UCSD-AML1 (cell line): ENCODE measurements around the gene DNAH3.
"Not testable (repeated sequence)": the region's sequence is repeated elsewhere in the genome, so short reads cannot be mapped to it uniquely, and the experiment has no call there.

Experiments
- DNase-seq: peaks from one replicate; lab custom pipeline; 2025; ENCODE audit not compliant: unreplicated experiment; lab: John Stamatoyannopoulos, UW

DNAH3 gene

DNA sequence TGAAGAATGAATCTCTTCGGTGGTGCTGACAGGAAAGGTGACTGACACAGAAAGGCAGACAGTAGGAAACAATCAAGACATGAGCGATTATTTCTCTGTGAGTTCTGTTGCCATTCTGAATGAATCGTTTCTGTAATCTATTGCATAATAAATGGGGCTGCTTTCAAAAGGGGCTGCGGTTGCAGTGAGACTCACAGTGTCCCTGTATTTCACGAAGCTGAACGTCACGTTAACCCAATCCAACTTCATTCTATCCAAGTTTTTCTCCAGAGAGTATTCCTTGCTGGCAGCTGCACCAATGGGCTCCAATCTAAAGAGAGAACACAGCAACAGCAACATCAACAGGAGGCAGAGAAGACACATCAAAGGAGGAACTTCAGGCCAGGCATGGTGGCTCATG, 75.4 kb downstream of the DNAH3 start:
- no peak for DNase-seq

DNA sequence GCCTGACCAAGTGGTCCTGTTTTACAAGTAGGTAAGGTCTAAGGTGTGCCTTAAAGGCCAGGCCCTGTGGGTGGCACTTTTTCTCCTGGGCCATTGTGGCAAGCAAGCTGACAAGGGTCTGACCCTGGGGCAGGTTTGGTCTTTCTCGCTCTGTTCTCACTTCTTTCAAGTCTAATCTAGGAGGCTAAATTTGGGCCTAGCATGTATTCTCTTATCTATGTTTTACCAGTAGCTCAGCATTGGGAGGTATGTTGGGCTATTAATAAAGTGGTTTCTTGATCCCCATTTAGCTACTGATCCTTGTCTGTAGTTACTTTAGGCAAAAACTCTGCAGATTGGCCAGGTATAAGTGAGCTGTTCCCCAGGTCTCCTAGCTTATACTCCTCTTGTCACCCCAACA, 77.7 kb downstream of the DNAH3 start:
- DNase-seq = no peak

GRCh38 chr16:21071741-21072140, 78.9 kb downstream of the DNAH3 start:
- no peak for DNase-seq

GRCh38 chr16:21070564-21070963, 80.1 kb downstream of the DNAH3 start:
- DNase-seq = no peak

DNA sequence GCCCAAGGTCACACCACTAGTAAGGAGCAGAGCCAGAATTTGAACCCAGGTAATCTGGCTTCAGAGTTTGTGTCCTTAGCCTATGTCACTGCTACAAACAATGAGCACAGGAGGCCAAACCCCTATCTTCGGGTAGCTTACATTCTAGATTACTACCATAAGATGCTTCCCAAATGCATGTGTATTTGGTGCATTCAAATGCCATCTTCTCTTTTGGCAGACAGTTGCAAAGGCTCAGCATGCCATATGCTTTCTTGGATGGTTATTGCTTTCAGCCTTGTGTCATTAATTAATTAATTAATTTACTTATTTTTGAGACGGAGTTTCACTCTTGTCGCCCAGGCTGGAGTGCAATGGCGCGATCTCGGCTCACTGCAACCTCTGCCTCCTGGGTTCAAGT, 80.7 kb downstream of the DNAH3 start:
- DNase-seq = no peak

DNA sequence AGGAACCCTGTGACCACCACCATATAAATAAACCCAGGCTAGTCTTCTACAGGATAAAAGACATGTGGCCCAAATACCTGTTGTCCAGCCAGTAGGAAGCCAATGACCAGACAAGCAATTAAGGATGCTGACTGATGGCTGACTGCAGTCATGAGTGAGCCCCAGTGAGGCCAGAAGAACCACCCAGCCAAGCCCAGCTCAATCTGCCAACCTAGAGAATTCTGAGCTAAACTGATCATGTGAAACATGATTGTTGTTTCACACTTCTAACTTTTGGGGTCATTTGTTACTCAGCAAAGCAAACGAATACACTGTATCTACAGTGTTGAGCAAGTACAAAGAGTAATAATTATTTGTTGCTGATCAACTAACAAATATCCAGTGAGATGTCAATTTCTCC, 86.4 kb downstream of the DNAH3 start:
- no peak for DNase-seq

DNA sequence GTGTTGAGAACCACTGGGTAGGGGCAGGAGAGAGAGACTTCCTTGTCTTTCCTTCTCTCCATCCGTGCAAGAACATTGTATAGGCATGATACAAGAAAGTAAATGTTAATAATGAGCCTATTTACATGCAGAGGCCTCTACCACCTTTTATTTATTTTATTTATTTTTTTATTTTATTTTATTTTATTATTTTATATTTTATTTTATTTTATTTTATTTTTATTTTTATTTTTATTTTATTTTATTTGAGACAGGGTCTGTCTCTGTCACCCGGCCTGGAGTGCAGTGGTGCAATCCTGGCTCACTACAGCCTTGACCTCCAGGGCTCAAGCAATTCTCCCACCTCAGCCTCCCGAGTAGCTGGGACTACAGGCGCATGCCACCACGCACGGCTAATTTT, 87.3 kb downstream of the DNAH3 start:
- not testable (repeated sequence) for DNase-seq

DNA sequence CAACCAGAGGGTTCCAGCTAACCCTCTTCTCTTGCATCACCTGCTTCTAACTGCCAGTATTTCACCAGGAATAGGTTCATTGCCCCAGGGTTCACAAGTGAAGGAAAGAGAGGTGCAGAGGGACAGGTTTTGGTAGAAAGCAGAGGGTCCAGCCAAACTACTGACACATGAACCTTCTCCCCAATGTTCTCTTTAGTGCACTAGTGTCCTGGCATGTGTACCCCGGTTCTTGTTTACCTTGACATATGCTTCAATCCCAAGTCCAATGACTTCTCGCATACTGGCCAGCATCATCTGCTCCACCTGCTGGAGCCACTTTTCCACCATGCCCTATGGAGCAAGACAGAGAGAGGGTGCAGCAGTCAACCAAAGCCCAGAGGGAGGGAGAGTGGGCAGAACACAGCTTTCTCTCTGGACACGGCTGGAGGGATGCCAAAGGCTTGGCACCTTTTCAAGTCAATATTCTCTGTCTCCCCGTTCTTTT, 90.6 kb downstream of the DNAH3 start:
- no peak for DNase-seq

- no peak for DNase-seq
Observed at GRCh38 chr16:21057875-21058274, 92.8 kb downstream of the DNAH3 start.

GRCh38 chr16:21056396-21056795, 94.2 kb downstream of the DNAH3 start:
- DNase-seq = no peak

- not testable (repeated sequence) for DNase-seq
Observed at GRCh38 chr16:21055738-21056137, 94.9 kb downstream of the DNAH3 start.

GRCh38 chr16:21053590-21053989, 97.1 kb downstream of the DNAH3 start:
- no peak for DNase-seq

DNA sequence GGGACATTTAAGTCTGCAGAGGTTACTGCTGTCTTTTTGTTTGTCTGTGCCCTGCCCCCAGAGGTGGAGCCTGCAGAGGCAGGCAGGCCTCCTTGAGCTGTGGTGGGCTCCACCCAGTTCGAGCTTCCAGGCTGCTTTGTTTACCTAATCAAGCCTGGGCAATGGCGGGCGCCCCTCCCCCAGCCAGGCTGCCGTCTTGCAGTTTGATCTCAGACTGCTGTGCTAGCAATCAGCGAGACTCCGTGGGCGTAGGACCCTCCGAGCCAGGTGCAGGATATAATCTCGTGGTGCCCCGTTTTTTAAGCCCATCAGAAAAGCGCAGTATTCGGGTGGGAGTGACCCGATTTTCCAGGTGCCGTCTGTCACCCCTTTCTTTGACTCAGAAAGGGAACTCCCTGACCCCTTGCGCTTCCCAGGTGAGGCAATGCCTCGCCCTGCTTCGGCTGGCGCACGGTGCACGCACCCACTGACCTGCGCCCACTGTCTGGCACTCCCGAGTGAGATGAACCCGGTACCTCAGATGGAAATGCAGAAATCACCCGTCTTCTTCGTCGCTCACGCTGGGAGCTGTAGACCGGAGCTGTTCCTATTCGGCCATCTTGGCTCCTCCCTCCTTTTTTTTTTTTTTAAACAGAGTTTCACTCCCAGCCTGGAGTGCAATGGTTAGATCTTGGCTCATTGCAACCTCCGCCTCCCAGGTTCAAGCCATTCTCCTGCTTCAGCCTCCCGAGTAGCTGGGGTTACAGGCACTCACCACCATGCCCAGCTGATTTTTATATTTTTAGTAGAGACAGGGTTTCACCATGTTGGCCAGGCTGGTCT, 102.3 kb downstream of the DNAH3 start:
- DNase-seq = not testable (repeated sequence)

DNA sequence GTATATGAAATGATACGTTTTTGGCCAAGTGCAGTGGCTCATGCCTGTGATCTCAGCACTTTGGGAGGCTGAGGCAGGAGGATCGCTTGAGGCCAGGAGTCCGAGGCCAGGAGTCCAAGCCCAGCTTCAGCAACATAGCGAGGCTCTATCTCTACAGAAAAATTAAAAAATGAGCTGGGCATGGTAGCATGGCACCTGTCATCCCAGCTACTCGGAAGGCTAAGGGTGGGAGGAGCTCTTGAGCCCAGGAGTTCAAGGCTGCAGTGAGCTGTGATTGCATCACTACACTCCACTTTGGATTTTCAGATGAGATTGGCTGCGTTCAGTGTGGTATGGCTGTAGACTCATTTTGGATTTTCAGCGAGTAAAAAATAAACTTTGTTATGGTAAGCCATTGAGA, 112.4 kb downstream of the DNAH3 start:
- DNase-seq = no peak

GRCh38 chr16:21037736-21038135, 112.9 kb downstream of the DNAH3 start:
- no peak for DNase-seq

DNA sequence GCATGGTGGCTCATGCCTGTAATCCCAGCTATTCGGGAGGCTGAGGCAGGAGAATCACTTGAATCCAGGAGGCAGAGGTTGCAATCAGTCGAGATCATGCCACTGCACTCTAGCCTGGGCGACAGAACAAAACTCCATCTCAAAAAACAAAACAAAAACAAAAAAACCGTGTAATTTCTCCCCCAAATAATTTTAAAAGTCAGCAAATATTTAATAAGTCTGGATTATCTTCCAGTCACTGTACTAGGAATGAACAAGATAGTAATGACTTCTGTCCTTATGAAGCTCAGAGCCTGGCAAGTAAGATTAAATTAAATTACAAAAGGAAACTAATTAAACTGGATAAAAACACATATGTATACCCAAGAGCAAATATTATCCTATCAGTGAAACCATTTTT, 113.5 kb downstream of the DNAH3 start:
- no peak for DNase-seq

DNA sequence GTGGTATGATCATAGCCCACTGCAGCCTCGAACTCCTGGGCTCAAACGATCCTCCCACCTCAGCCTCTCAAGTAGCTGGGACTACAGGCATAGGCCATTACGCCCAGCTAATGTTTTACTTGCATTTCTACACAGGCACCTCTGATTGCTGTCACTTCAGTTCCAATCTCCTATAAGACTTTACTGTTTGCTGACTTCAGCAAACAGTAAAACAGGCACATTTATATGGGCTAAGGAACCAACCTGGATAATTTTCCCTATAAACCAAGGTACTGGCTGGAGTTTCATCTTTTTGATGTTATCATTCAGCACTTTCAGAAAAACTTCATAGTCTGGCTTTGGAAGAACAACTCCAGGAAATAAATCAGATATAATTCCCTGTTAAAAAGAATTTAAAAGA, 114.2 kb downstream of the DNAH3 start:
- no peak for DNase-seq

- no peak for DNase-seq
Observed at GRCh38 chr16:21033704-21034103, 116.9 kb downstream of the DNAH3 start.

GRCh38 chr16:21033264-21033663, 117.4 kb downstream of the DNAH3 start:
- DNase-seq = no peak

- DNase-seq = no peak
Observed at GRCh38 chr16:21028728-21029127, 121.9 kb downstream of the DNAH3 start.

DNA sequence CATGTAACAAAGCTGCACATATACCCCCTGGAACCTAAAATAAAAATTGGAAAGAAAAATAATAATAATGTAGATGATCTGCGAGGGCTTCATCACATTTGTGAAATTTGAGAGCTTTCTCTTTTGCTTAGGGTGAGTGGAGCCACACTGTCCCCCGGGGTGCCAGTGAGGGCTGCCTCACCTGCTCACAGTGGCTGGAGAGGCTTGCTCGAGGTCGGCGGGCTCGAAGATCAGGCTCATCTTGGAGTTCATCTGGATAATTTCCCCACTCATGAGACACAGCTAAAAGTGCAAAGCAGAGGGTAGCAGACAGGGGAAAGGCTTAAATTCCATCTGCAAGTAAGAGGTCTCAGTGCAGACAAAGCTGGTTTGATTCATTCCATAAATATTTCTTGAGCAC, 123.8 kb downstream of the DNAH3 start:
- DNase-seq = no peak

DNA sequence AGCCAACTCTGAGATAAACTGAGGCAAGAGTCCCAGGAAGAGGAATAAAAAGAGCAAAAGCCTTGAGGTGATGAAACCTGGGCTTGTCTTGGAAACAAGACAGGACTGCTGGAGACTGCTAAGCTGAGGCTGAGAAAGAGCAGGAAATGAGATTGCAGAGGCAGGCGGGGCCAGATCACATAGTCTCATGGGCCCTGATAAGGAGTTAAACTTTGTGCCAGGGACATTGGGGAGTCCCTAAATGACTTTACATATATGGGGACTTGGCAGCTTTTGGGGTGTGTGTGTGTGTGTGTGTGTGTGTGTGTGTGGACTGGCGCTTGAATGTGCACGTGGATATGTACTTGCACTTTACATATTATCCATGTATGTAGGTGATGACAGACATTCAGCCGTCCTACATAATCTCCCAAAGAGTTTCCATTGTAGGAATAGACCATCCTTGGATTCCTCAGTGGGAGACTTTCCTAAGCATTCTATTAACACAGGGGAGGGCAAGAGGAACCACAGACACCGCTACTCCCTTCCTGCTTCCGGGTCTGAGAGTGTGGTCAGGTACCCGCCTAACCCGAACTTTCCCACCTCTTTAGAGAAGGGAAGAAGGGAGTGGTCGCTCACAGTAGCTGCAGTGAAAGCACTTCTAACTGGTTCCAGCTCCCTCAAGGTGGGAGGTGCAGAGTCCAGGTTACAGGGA, 127.0 kb downstream of the DNAH3 start:
- peak; percentile 44 for DNase-seq
